22Rv1 (cell line): ENCODE results near the gene RMRP.

Source experiments
- H3K27ac ChIP-seq: fragments of 450-650 bp; 2 replicates; pipeline ENCODE4 v1.5.1; 2017
- ZFX ChIP-seq: fragments of 450-650 bp; IDR thresholded peaks from 2 replicates; pipeline ENCODE4 v1.6.1; 2017; ENCODE audit warnings: antibody characterized with exemption, borderline replicate concordance
- TF ChIP-seq, protein P1 (sequence below): fragments of 450-650 bp; IDR thresholded peaks from 2 replicates; pipeline ENCODE4 v1.5.1; 2017; ENCODE audit warnings: mild to moderate bottlenecking

The RMRP gene

DNA sequence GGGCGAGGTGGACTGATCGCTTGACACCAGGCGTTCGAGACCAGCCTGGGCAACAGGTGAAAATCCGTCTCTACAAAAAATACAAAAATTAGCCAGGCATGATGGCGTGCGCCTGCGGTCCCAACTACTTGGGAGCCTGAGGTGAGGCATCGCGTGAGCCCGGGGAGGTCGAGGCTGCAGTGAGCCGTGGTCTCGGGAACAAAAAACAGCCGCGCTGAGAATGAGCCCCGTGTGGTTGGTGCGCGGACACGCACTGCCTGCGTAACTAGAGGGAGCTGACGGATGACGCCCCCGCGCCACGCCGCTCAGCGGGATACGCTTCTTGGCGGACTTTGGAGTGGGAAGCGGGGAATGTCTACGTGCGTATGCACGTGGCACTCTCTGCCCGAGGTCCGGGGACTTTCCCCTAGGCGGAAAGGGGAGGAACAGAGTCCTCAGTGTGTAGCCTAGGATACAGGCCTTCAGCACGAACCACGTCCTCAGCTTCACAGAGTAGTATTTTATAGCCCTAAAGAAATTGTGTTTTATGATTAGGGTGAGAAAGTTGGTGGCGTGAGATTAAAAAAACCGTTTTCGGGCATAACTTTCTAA, at the start of gene RMRP:
TSS of gene RMRP (minus strand) at position 474 of the 591 bp plus-strand sequence.
- peak within 1 kb of the TSS; percentile 89 for H3K27ac ChIP-seq
- TF ChIP-seq, protein P1, sequence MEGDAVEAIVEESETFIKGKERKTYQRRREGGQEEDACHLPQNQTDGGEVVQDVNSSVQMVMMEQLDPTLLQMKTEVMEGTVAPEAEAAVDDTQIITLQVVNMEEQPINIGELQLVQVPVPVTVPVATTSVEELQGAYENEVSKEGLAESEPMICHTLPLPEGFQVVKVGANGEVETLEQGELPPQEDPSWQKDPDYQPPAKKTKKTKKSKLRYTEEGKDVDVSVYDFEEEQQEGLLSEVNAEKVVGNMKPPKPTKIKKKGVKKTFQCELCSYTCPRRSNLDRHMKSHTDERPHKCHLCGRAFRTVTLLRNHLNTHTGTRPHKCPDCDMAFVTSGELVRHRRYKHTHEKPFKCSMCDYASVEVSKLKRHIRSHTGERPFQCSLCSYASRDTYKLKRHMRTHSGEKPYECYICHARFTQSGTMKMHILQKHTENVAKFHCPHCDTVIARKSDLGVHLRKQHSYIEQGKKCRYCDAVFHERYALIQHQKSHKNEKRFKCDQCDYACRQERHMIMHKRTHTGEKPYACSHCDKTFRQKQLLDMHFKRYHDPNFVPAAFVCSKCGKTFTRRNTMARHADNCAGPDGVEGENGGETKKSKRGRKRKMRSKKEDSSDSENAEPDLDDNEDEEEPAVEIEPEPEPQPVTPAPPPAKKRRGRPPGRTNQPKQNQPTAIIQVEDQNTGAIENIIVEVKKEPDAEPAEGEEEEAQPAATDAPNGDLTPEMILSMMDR = no peak
- no peak for TF ChIP-seq ZFX

DNA sequence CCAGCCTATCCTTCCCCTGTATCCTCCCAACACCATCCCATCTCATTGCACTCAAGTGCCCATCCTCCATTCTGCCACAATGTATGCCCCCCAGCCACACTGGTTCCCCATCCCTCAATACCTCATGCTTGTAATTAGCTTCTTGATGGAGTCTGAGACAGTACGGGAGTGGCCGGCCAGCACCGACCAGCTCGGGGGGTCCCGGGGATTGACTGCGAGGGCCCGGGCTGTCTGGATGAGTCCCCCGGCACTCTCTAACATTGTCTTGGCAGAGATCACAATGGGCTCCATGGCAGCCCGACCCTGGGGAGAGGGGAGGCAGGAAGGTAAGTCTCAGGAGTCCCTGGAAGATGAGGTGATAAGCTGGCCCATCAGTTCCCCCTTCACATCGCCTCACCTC, 49.1 kb upstream of the RMRP start:
- TF ChIP-seq ZFX = no peak
- TF ChIP-seq, protein P1 = no peak
- no peak overlapping the region for H3K27ac ChIP-seq

DNA sequence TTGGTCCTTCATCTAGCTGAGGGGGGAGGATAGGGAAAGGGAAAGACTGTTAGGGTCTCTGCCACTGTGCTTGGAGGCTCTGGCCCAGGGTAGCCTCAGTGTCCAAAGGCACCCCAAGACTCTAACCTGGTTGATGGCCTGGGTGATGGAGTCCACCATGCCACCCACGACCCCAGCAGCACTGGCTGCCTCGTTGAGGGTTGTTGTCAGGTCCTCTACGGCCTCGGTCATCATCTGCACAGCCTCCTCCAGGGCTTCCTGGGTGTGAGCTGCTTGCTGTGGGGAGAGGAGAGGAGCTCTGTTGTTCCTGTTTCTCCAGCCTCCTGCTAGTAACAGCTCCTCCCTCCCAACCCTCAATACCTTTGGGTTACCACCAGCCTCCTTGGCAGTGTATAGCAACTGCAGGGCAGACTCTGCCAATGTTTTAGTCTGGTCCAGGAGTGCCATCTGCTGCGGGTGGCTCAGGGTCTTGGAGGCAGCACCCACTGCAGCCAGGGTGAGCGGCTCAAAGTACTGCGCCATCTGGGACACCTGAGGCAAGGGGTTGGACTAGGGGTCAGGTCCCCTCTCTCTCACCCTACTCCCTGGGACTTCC, 48.1 kb upstream of the RMRP start:
- TF ChIP-seq ZFX = no peak
- TF ChIP-seq, protein P1 = no peak

DNA sequence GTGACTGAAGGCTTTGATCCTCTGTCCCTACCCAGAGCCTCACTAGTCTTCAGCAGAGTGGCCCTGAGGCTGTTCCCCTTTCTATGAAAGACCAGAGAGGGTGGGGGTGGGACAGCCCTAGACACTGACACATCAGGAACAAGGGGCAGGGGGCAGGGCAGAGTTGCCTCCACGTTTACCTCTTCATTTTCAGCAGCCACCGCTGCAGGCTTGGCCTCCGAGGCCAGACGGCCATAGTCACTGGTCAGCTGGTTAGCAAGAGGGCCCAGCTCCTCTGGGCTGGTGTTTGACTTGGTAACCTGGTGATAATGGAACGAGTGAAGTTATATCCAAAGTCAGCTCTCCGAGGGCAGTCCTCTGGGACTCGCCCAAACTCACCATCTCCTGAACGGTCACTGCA, 47.6 kb upstream of the RMRP start:
- no peak for TF ChIP-seq ZFX
- TF ChIP-seq, protein P1 = no peak

More for the DNA sequence above, 48.1 kb upstream of the RMRP start:
- no peak overlapping the region for H3K27ac ChIP-seq

DNA sequence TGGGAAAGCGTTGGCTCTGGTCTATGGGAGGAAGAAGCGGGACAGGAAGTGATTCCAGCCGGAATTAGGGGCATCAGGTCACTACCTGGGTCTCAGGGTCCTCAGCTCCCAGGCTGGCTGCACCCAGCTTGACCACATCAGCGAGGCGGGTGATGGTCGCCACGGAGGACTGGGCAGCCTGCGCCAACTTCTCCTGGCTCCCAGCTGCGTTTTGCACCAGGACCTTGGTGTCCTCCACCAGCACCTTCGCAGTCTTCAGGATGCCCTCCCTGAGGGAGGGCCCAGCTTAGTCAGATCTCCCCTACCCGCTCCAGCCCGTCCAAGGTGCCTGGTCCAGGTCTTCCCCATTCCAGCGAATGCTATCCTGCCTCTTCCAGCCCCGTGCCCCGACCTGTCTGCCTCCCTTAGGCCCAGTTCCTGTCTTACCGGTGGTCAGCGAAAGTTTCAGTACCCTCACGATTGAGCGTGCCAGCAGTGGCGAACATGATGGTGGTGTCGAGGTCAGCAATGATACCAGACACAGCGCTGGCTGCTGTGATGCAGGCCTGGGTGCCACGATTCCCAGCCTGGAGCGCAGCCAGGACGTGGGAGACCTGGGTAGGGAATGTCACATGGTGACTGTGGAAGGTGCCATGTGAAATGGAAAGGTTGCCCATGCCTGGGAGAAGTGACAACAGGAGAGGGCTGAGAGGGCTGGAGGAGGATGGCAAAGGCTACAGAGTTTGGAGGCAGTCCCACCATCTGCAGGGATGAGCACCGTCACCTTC, 46.3 kb upstream of the RMRP start:
- H3K27ac ChIP-seq = no peak overlapping the region
- TF ChIP-seq, protein P1 = no peak
- TF ChIP-seq ZFX = no peak

More for the DNA sequence above, 47.6 kb upstream of the RMRP start:
- H3K27ac ChIP-seq = no peak overlapping the region

DNA sequence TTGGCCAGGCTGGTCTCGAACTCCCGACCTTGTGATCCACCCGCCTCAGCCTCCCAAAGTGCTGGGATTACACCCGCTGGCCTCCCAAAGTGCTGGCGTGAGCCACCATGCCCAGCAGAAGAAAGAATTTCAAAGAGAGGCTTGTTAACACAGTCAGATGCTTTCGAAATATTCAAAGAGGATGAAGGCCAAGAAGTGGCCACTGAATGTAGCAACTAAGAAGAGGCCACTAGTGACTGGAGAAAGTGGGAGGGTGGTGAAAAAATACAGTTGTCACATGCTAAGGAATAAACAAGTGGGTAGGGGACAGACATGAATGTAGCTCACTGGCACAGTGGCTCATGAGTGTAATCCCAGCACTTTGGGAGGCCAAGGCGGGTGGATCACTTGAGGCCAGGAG, 44.9 kb upstream of the RMRP start:
- no peak overlapping the region for H3K27ac ChIP-seq
- TF ChIP-seq, protein P1 = no peak
- TF ChIP-seq ZFX = no peak

DNA sequence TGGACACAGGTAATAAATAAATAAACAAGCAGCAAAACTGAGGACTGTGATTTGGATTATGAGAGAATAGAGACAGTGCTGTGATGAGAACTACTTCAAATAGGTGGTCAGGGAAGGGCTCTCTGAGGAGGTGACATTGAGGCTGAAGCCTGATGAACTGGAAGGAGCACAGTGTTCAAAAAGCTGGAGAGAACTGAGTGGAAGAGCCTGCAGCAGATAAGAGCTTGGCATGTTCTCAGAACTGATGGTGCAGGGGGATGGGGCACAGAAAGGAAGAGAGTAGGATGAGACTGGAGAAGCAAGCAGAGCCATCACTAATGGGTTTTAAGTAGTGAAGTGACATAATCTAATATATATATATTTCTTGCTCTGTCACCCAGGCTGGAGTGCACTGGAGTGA, 43.1 kb upstream of the RMRP start:
- TF ChIP-seq ZFX = no peak
- TF ChIP-seq, protein P1 = no peak
- H3K27ac ChIP-seq = no peak overlapping the region
